T-cell (primary cell): ENCODE results near the gene ZFAND2B. TPM values are rescaled to one million over a fixed set of nuclear protein-coding genes. Genes with fewer than 3 reads are reported as not detected.
"Not testable (repeated sequence)": the region's sequence is repeated elsewhere in the genome, so short reads cannot be mapped to it uniquely, and the experiment has no call there.

Source experiments
- ATAC-seq, 4 experiments: fragments of 200-7000 bp in 3 of 4; fragments of 150-1000 bp in 1 of 4; cut with Tn5 transposase; replicated peaks in 1 of 4; 1 replicate in 3 of 4; 2 replicates in 1 of 4; pipeline ENCODE4 v1.10.0; 2021; ENCODE audit warnings: moderate library complexity in 3 of 4, mild to moderate bottlenecking in 2 of 4, moderate number of reproducible peaks in 1 of 4
- CTCF ChIA-PET, 2 donors: fragments of 300-600 bp; sonication (Branson Sonifier 250); formaldehyde crosslinking; loops; one replicate each; lab custom pipeline; 2022; ENCODE audit warnings: antibody characterized with exemption in 2 of 2; lab: Charles Lee
- POLR2A ChIA-PET, 2 donors: fragments of 300-600 bp; sonication (Branson Sonifier 250); formaldehyde crosslinking; loops; one replicate each; lab custom pipeline; 2022; ENCODE audit warnings: antibody characterized with exemption in 2 of 2; lab: Charles Lee
- DNase-seq, 35 experiments: peaks; one replicate each; pipeline versions ENCODE4 v3.0.0 to v3.0.0-alpha.2; 2013 to 2023
- H3K27ac ChIP-seq: one replicate; pipeline ENCODE4 v1.5.1; 2013; ENCODE audit warnings: low read length
- H3K27me3 ChIP-seq, 2 experiments: replicated peaks in 1 of 2; 1 replicate in 1 of 2; 2 replicates in 1 of 2; pipeline versions ENCODE4 v1.6.1 to v1.7.0; 2013; ENCODE audit warnings: low read length in 1 of 2, mixed read lengths in 1 of 2; ENCODE audit not compliant: control insufficient read depth in 2 of 2, insufficient read depth in 2 of 2; ENCODE audit errors: extremely low read depth in 1 of 2
- H3K36me3 ChIP-seq, 2 donors: 1 replicate in 1 of 2; 2 replicates in 1 of 2; pipeline versions ENCODE4 v1.6.1 to v1.7.0; 2013; ENCODE audit warnings: low read length in 1 of 2; ENCODE audit not compliant: control insufficient read depth in 2 of 2, insufficient read depth in 1 of 2; ENCODE audit errors: extremely low read depth in 1 of 2
- H3K4me1 ChIP-seq, 2 experiments: 1 replicate in 1 of 2; 2 replicates in 1 of 2; pipeline versions ENCODE4 v1.6.1 to v1.7.0; 2013; ENCODE audit warnings: low read length in 2 of 2, mixed read lengths in 1 of 2; ENCODE audit not compliant: insufficient read depth in 2 of 2, control insufficient read depth in 1 of 2; ENCODE audit errors: extremely low read depth in 1 of 2
- H3K4me3 ChIP-seq, 2 donors: 1 replicate in 1 of 2; 2 replicates in 1 of 2; pipeline versions ENCODE4 v1.5.1 to v1.7.0; 2013; ENCODE audit warnings: mild to moderate bottlenecking in 2 of 2, low read length in 1 of 2, moderate library complexity in 1 of 2; ENCODE audit not compliant: control insufficient read depth in 1 of 2; ENCODE audit errors: extremely low read depth in 1 of 2
- H3K9me3 ChIP-seq: 2 replicates; pipeline ENCODE4 v1.7.0; 2013
- H3K27ac Mint-ChIP-seq, 2 donors: one replicate each; pipeline ENCODE4 v1.8.0; 2020 to 2021; ENCODE audit warnings: mild to moderate bottlenecking in 2 of 2, mixed read lengths in 2 of 2
- H3K27me3 Mint-ChIP-seq, 2 donors: one replicate each; pipeline ENCODE4 v1.8.0; 2021 to 2022; ENCODE audit warnings: mixed read lengths in 2 of 2
- H3K36me3 Mint-ChIP-seq: one replicate; pipeline ENCODE4 v1.8.0; 2021; ENCODE audit warnings: mixed read lengths
- H3K4me1 Mint-ChIP-seq, 3 donors: one replicate each; pipeline ENCODE4 v1.8.0; 2020 to 2022; ENCODE audit warnings: mixed read lengths in 3 of 3, mild to moderate bottlenecking in 1 of 3
- H3K4me3 Mint-ChIP-seq, 3 donors: one replicate each; pipeline ENCODE4 v1.8.0; 2020 to 2022; ENCODE audit warnings: mild to moderate bottlenecking in 3 of 3, mixed read lengths in 3 of 3, moderate library complexity in 3 of 3
- H3K9me3 Mint-ChIP-seq, 3 donors: one replicate each; pipeline ENCODE4 v1.8.0; 2020 to 2022; ENCODE audit warnings: mixed read lengths in 3 of 3
- WGBS: methylation state at CpG from one replicate; pipeline ENCODE4 v1.1.5; 2013; ENCODE audit warnings: missing lambda C conversion rate; ENCODE audit not compliant: insufficient coverage; 5-methylcytosine and 5-hydroxymethylcytosine counted together
- total RNA-seq, 35 experiments: library from RNA in 6 of 35; stranded (reverse) in 6 of 35; fragments of 120-200 nt in 1 of 35; gene quantifications; one replicate each; pipeline versions ENCODE4 v1.2.1 to v1.2.4 and lab custom pipeline; 2013 to 2026

ZFAND2B gene
- total RNA-seq, 5 donors from 2014 or later (not counting 1 experiment from before 2014, with no cell fraction given) = 61.7 to 91.6 (median 85.6) TPM

DNA sequence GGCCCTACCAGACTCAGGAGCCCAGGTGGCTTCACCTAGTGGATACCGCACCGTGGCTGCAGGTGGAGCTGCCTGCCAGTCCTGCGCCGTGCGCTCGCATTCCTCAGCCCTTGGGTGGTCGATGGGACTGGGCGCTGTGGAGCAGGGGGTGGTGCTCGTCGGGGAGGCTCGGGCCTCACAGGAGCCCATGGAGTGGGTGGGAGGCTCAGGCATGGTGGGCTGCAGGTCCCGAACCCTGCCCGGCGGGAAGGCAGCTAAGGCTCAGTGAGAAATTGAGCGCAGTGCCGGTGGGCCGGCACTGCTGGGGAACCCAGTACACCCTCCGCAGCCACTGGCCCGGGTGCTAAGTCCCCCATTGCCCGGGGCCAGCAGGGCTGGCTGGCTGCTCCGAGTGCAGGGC lies 5.3 kb upstream of the ZFAND2B start:
- CTCF ChIA-PET = interaction anchor here in 1 of 2 donors (0.6 kb wide), 1 partner anchor 294 kb away, joined by 3 read pairs; no protein-coding TSS in a partner anchor
- POLR2A ChIA-PET, H3K4me3 ChIP-seq, H3K27me3 ChIP-seq, H3K36me3 Mint-ChIP-seq, H3K9me3 ChIP-seq, H3K27ac Mint-ChIP-seq, H3K4me3 Mint-ChIP-seq, H3K9me3 Mint-ChIP-seq, H3K36me3 ChIP-seq, H3K27ac ChIP-seq, H3K27me3 Mint-ChIP-seq, DNase-seq, ATAC-seq: not testable (repeated sequence)
- peaks cover 0 to 22% of the 10 kb centered on the region in 2 experiments for H3K4me1 ChIP-seq
- 85% methylated on average over 8 of the region's 21 CpGs for WGBS
- peaks cover 21 to 24% (median 21%) of the 10 kb centered on the region in 3 donors for H3K4me1 Mint-ChIP-seq

DNA sequence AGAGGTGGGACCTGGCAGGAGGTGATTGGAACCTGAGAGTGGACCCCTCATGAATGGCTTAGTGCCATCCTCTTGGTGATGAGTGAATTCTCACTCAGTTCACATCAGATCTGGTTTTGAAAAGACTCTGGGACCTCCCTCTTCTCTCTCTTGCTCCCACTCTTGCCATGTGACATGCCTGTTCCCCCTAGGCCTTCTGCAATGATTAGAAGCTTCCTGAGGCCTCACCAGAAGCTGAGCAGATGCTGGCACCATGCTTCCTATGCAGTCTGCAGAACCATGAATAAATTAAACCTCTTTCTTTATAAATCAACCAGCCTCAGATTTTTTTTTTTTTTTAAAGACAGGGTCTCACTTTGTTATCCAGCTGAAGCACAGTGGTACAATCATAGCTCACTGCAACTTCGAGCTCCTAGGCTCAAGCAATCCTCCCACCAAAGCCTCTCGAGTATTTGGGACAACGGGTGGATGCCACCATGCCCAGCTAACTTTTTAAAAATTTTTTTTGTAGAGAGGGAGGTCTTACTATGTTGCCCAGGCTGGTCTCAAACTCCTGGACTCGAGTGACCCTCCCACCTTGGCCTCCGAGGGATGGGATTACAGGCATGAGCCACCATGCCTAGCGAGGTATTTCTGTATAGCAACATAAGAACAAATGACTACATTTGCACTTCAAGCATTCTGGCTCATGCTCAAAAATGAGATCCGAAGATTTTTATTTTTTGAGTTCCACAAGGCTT lies 2.0 kb upstream of the ZFAND2B start:
- peaks cover 36 to 40% (median 37%) of the 10 kb centered on the region in 3 donors for H3K4me1 Mint-ChIP-seq
- WGBS = 80% methylated on average over 1 of the region's 7 CpGs
- Histone ChIP-seq H3K27me3 (peaks cover 0 to under 1% of the 10 kb centered on the region in 2 experiments), H3K4me3 (no peak overlapping the region), H3K27ac (no peak overlapping the region), H3K36me3 (peaks cover 0 to 22% of the 10 kb centered on the region in 2 donors), H3K9me3 (no peaks in the 10 kb centered on the region), H3K4me1 (peaks cover 14 to 43% of the 10 kb centered on the region in 2 experiments)
- no peak for ATAC-seq
- H3K27me3 Mint-ChIP-seq = peaks cover 0 to under 1% of the 10 kb centered on the region in 2 donors
- peak overlapping the region; percentile 55 to 72 for H3K27ac Mint-ChIP-seq
- no peak overlapping the region for H3K4me3 Mint-ChIP-seq
- no peaks in the 10 kb centered on the region for H3K9me3 Mint-ChIP-seq
- H3K36me3 Mint-ChIP-seq = peaks cover 4% of the 10 kb centered on the region
- no peak for DNase-seq
- POLR2A ChIA-PET = interaction anchor here (0.6 kb wide), 3 partner anchors 32 to 47 kb away, joined by 3 to 5 read pairs (median 5); no protein-coding TSS in a partner anchor
- CTCF ChIA-PET = no interaction called here

DNA sequence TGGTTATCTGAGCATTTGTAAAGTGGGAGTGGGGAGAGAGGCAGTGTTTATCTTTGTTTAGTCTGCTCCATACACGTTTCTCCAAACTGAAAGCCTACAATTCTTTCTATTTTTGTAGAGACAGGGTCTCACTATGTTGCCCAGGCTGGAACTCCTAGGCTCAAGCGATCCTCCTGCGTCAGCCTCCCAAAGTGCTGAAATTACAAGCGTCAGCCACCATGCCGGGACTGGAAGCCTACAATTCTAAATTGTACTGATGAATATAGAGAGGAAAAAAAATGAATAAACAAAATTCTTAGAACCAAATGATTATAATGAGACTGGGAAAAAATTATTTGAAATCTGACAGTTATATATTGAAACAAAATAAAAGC lies 1.4 kb upstream of the ZFAND2B start:
- H3K4me3 ChIP-seq = no peak overlapping the region
- peaks cover 0 to 27% of the 10 kb centered on the region in 2 donors for H3K36me3 ChIP-seq
- peaks cover 4% of the 10 kb centered on the region for H3K36me3 Mint-ChIP-seq
- no peaks in the 10 kb centered on the region for H3K27me3 ChIP-seq
- no peaks in the 10 kb centered on the region for H3K9me3 Mint-ChIP-seq
- peak overlapping the region in 2 of 3 donors; percentile 34 to 90 for H3K4me3 Mint-ChIP-seq
- peaks cover 14 to 44% of the 10 kb centered on the region in 2 experiments for H3K4me1 ChIP-seq
- POLR2A ChIA-PET = interaction anchor here (0.6 to 0.7 kb wide), 4 partner anchors 23 to 48 kb away, joined by 3 to 5 read pairs (median 4); no protein-coding TSS in a partner anchor
- H3K27me3 Mint-ChIP-seq = no peaks in the 10 kb centered on the region
- CTCF ChIA-PET = no interaction called here
- WGBS = 100% methylated on average over 2 of the region's 5 CpGs
- peaks cover 39 to 45% (median 39%) of the 10 kb centered on the region in 3 donors for H3K4me1 Mint-ChIP-seq
- no peaks in the 10 kb centered on the region for H3K9me3 ChIP-seq
- H3K27ac ChIP-seq = no peak overlapping the region
- ATAC-seq = no peak
- DNase-seq = no peak
- H3K27ac Mint-ChIP-seq = peak overlapping the region; percentile 70 to 72

DNA sequence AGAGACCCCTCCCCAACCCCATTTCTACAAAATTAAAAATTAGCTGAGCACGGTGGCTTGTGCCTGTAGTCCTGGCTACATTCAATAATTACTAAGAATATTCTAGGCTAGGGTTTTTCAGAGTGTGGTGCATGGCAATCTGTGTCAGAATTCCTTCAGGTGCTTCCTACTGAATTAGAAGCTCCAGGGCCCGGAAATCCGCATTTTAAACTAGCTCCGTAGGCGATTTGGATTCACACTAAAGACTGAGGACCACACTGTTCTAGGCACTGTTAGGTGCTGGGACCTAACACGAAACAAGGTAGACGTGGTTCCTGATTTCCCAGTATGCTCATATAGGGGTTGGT lies 628 bp upstream of the ZFAND2B start:
- ATAC-seq (no peak), DNase-seq (no peak)
- H3K9me3 Mint-ChIP-seq = no peaks in the 10 kb centered on the region
- no peaks in the 10 kb centered on the region for H3K27me3 ChIP-seq
- ChIA-PET POLR2A (interaction anchor here (0.6 to 1.0 kb wide), 8 partner anchors 9 to 49 kb away, joined by 3 to 7 read pairs (median 4); partner anchors contain the start of genes ANKZF1 (in 1 of the 2), ATG9A (in 1 of the 2) and CNPPD1 (in 1 of the 2)), CTCF (interaction anchor here (0.7 to 1.9 kb wide), 11 partner anchors 9 to 226 kb away, joined by 3 to 11 read pairs (median 4); partner anchors contain the start of genes ABCB6 (in 1 of the 2), ANKZF1 (in 1 of the 2), ATG9A (in 1 of the 2) and CNPPD1 (in 1 of the 2))
- peaks cover 0 to 27% of the 10 kb centered on the region in 2 donors for H3K36me3 ChIP-seq
- WGBS = 37% methylated on average over 6 of the region's 7 CpGs
- peak overlapping the region; percentile 84 to 90 (median 86) for H3K4me3 Mint-ChIP-seq
- peaks cover 14 to 50% of the 10 kb centered on the region in 2 experiments for H3K4me1 ChIP-seq
- peak overlapping the region; percentile 86 for H3K27ac ChIP-seq
- H3K4me1 Mint-ChIP-seq = peaks cover 39 to 44% (median 40%) of the 10 kb centered on the region in 3 donors
- peaks cover 4% of the 10 kb centered on the region for H3K36me3 Mint-ChIP-seq
- H3K27me3 Mint-ChIP-seq = no peaks in the 10 kb centered on the region
- H3K9me3 ChIP-seq = no peaks in the 10 kb centered on the region
- peak overlapping the region; percentile 70 to 80 for H3K4me3 ChIP-seq
- peak overlapping the region; percentile 95 to 99 for H3K27ac Mint-ChIP-seq

DNA sequence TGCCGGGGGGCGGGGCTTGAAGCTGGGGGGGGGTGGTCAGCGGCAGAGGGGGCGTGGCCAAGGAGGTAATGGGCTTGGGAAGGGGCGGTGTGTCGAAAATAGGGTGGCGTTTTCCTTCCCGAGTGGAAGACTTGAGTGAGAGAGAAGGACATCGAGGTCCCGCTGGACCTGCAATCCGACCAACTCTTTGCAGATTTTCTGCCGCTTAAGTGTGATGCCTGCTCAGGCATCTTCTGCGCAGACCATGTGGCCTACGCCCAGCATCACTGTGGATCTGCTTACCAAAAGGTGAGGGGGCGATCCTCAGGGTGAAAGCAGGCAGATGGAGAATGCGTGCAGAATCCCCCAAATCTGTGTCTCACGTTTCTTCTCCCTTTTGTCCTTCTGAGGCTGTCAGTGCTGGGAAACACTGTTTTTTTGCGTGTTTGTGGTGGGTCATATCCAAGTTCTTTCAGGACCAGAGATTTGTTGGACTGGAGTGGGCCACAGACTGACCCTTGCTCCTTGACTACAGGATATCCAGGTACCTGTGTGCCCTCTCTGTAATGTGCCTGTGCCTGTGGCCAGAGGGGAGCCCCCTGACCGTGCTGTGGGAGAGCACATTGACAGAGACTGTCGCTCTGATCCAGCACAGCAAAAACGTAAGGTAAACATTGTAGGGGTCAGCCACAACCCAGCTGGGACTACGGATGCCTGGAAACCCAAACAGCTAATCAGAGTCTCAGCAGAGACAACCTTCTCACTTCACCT lies 727 bp downstream of the ZFAND2B start:
- H3K27me3 ChIP-seq = no peaks in the 10 kb centered on the region
- 35% methylated on average over 17 of the region's 22 CpGs for WGBS
- H3K27ac ChIP-seq = peak overlapping the region; percentile 82
- H3K9me3 ChIP-seq = no peaks in the 10 kb centered on the region
- H3K4me3 Mint-ChIP-seq = peak overlapping the region; percentile 84 to 90 (median 86)
- ChIA-PET POLR2A (interaction anchor here (0.6 to 1.1 kb wide), 4 partner anchors 31 to 48 kb away, joined by 3 to 9 read pairs (median 3); partner anchors contain the start of genes CNPPD1 (in 1 of the 2) and GLB1L (in 1 of the 2)), CTCF (interaction anchor here in 1 of 2 donors (0.6 to 1.9 kb wide), 7 partner anchors 31 to 980 kb away, joined by 3 to 11 read pairs (median 6); partner anchors contain the start of gene CNPPD1)
- H3K27me3 Mint-ChIP-seq = no peaks in the 10 kb centered on the region
- DNase-seq (peak in 1 of 35 experiments; percentile 11), ATAC-seq (no peak)
- H3K4me3 ChIP-seq = peak overlapping the region; percentile 60 to 80
- peaks cover 14 to 54% of the 10 kb centered on the region in 2 experiments for H3K4me1 ChIP-seq
- H3K36me3 ChIP-seq = peaks cover 0 to 27% of the 10 kb centered on the region in 2 donors
- H3K36me3 Mint-ChIP-seq = peaks cover 4% of the 10 kb centered on the region
- H3K4me1 Mint-ChIP-seq = peaks cover 45 to 50% (median 47%) of the 10 kb centered on the region in 3 donors
- H3K9me3 Mint-ChIP-seq = no peaks in the 10 kb centered on the region
- peak overlapping the region; percentile 72 to 99 for H3K27ac Mint-ChIP-seq
